HG02938 (cell line): Measurements from ENCODE around the gene IP6K3.

Experiments used
- ATAC-seq: cut with Tn5 transposase; IDR thresholded peaks from one replicate; pipeline ENCODE4 v1.9.1; 2021; ENCODE audit warnings: mild to moderate bottlenecking, moderate library complexity; ENCODE audit not compliant: unreplicated experiment

IP6K3 gene

GRCh38 chr6:33746651-33747100 is at the start of gene IP6K3:
TSS of gene IP6K3 (minus strand) at chr6:33746905. CDS start at chr6:33735476, 11,429 bp downstream.
- ATAC-seq, result no peak

DNA sequence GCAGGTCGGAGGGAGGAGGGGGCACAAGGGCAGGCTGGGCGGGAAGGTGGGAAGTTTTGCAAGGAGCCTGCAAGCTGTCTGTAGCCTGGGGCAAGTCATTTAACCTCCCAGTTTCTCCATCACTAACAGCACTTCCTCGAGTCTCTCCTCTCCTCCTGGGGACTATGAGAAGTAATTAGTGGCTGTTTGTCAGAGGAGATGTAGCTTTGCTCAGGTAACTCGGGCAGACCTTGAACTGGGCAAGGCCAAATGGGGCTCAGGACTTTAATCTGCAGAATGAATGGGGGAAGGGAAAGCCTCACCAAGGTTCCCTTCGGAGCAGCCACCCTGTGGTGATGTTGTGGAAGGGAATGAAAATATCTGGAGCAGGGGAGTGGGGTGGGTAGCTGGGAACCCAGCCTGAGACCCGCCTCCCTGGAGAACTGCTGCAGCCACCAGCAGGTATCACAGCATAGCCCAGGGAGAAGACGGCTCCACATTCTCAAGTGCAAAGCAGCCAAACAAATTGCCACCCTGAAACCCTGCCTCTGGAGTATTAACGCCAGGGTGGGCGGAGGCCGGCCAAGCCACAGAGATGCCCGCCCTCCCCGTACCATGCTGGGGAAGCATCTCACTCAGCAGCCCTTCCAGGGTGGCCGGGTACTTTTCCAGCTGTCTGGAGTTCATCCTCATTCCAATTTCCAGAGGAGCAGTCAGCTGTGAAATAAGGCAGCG is 48.4 kb upstream of the IP6K3 start:
- ATAC-seq, result no peak

- no peak for ATAC-seq
Measured at GRCh38 chr6:33792981-33793380, 46.3 kb upstream of the IP6K3 start.

DNA sequence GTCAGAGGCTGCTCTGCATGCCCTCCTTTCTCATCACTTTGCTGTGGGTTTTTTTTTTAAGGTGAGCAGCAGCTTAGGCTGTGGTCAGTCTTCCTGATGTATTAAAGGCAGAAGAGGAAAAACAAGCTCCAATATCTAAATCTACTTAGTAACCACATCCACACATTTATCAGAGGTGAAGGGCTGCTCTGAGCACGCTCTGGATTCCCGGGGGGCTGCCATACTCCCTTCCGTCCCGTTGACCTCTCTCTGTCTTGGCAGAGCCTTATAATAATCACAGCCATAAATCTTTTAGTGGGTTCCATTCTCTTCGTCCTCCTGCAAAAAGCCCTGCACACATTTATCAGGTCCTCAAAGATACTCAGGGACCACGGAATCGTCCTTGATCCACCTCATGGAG is 44.9 kb upstream of the IP6K3 start:
- no peak for ATAC-seq

GRCh38 chr6:33790910-33791309 is 44.2 kb upstream of the IP6K3 start:
- no peak for ATAC-seq

DNA sequence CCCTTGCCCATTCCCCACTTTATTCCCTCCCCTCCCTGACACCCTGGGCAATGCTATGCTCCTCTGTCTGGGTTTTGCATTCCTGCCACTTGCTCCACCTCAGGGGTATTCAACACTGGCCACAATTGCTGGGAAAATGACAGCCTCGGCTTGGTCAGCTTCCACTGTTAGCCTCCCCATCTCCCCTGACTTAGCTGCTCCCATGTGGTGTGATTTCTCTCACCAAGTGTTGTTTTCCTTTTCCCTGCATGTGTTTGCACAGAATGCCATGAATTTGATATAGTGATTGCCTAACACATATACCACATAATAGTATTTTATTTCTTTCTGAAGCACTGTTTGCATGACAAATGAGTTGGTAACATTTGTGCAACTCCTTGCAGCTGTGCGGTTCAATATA is 43.7 kb upstream of the IP6K3 start:
- ATAC-seq, result no peak

DNA sequence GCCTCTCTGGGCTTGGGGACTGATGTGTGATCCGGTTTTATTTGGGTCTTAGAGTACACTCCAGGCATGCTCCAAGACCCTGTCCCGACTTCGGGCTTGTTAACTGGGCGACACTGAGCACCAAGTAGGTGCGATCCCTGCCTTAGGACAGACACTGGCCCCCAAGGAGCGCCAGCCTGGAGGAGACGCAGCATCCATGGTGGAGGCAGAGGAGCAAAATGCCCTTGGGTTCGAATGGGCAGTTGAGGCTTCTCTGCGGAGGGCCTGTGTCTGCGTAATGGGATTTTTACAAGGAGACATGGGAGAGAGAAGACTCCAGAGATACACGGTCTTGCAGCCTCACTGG is 42.8 kb upstream of the IP6K3 start:
- ATAC-seq, result no peak

DNA sequence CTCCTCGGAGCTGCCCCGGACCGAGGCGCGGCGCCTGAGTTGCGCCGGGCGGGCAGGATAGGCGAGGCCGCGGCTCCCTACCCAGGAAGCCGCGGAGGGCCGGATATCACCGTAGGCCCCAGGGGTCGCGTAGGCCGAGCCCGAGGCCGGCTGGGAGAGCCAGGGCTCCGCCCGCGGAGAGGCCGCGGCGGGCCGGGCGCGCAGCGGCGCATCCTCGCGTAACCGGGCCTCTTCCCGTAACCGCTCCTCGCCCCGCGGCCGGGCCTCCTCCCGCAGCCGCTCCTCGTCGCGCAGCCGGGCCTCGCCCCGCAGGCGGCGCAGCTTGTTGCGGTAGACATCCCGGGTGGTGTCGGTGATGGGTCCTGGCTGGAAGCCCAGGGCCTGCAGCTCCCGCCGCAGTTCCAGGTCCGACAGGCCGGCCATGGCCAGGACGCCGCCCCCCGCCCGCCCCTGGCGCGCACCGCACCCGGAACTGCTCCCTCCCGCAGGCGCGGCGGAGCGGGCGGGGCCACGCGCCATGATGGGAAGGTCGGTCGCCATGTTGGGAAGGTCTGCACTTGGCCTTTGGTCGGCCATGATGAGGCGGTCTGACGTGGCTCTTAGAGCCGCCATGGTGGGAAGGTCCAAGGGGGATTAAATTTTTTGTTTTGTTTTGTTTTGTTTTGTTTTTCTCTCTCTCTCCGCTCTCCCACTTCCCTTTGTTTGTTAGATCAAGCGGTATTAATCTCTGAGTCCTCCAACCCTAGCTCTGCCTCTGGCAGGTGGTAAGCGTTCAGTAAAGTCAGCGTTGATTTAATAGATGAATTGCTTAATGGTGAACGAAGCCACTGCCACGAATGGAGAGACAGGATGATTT is 42.2 kb upstream of the IP6K3 start, which contains the start of gene LEMD2:
Gene LEMD2 (minus strand): TSS at position 437 of the 856 bp plus-strand sequence. CDS start 14 bp downstream, at position 423.
- peak; percentile 74 for ATAC-seq

DNA sequence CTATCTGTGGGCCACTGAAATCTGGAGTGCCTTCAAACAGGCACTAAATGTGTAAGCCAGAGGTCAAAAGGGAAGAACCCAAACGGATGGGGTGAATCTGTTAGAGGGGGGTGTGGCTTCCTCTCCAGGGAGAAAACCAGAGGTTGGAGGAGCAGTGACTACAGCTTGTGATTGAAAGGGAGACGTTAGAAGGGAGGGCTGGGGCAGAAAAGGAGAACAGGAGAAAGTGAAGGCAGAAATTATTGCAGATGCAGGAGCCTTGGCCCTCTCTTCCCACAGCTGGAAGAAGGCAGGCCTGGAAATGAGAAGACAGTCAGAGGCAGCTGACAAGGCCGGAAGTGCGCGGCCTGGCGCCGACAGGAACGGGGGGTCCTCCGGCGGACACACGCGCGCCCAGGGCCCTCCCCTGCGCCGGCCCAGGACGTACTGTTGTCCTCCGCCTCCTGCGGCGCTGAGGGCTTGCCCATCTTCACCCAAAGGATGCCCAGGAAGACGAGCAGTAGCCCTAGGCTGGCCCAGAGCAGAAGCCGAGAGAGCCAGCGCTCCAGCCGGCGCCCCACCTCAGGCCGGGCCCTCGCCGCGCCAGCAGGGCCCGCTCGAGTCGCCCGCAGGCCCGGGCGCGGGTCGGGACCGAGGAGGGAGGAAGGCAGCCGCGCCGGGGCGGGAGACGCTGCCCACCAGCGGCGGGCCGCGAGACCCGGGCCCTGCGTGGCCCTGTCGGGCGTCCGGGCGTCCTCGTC is 41.4 kb upstream of the IP6K3 start:
- ATAC-seq, result peak; percentile 58

- no peak for ATAC-seq
Measured at GRCh38 chr6:33787346-33787953, 40.7 kb upstream of the IP6K3 start.

DNA sequence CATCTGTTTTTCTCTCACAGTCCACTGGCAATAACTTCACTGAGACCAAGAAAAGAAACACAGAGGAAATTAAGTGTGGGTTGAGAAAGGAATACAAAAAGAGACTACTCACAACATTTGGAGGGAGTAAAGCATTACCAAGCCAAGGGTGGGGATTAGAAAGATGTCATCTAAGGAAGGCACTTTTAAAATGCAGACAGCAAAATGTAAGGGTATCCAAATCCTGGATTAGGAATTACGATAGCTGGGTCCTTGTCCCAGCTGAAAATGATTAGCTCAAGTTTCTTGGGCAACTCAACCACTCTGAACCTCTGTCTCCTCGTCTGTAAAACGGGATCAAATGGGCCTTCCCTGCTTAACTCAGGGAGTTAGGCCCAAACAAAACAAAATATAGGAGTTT is 40.0 kb upstream of the IP6K3 start:
- no peak for ATAC-seq

GRCh38 chr6:33785778-33786177 is 39.1 kb upstream of the IP6K3 start:
- ATAC-seq, result no peak

GRCh38 chr6:33784787-33785186 is 38.1 kb upstream of the IP6K3 start:
- ATAC-seq, result no peak

GRCh38 chr6:33783781-33784520 is 37.2 kb upstream of the IP6K3 start:
- no peak for ATAC-seq

DNA sequence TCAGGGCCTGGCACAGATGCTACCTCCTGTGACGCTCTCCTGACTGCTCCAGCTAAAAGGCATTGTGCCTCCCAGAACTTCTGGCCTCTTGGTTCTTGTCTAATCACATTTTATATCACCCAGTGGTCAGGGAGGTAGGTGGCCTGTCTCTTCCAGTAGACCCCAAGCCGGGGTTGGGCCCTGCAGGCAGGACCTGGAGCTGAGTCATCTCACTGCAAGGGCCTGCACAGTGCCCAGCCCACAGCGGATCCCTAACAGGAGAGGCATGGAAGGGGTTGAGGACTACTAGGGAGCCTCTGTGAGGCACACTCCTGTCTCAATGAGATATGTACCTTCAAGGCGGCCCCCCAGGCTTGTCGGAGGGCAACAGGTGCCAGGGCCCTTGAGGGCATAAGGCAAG is 35.9 kb upstream of the IP6K3 start:
- no peak for ATAC-seq

DNA sequence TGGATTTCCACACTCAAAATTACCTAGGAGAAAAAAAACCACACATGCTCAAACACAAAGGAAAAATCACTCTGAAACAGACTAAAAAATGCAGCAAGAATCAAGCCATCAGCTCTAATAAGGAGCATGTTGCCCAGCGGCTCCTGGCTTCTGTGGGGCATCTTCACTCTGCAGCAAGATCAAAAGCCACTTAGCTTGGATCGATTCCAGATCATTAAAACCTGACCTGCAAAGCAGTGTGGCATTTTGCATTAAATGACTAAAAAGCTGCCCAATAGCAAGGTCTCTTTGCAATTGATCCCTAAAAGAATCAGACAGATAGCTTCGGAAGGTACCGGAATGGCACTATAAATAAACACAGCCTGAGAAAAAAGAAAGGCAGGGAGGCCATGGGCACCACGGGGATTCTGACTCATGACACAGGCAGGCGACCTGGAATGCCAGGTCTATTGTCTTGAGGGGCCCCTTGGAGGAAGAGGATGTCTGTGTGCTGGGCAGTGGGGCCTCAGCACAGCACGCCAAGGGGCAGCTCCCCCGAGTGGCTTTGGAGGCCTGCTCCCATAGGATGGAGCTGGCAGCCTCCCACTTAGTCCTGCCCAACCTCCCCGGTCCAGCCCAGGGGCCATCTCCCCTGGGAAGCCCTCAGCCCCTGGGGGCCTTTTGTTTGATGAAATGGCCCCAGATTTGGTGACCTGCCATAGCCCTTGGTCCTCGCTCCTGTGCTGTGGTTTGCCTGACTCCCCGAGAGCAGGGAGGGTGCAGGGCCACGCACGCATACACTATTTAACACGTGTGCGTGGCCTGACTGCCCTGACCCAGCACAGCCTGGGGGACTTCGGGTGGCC is 34.6 kb upstream of the IP6K3 start:
- ATAC-seq, result no peak

GRCh38 chr6:33779895-33780294 is 33.2 kb upstream of the IP6K3 start:
- ATAC-seq, result no peak

DNA sequence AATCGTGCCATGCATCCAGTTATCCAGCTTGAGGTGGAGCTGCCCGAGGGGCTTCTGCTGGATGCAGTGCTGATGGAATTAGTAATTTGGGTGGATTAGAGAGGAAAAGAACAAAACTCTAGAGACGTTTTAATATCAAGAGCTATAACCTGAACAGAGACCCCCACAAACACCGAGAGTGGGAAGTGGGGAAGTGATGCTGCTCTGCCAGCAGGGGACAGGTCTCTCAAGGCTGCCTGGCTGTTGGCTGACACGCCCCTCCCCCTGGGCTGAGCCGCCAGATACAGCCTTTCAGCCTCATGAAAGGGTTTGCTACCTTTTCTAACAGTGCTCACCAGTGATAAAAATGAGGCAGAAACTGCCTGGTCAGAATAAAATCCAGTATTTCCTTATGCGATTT is 32.6 kb upstream of the IP6K3 start:
- no peak for ATAC-seq

- ATAC-seq, result no peak
Measured at GRCh38 chr6:33778444-33779121, 31.9 kb upstream of the IP6K3 start.
